NCI-H1436 treated with DMSO at 0.1 percent for 48 hours (cell line): Measurements from ENCODE around the gene CFL1.
"Not testable (repeated sequence)": the region's sequence is repeated elsewhere in the genome, so short reads cannot be mapped to it uniquely, and the experiment has no call there.

ENCODE experiments used
- DNase-seq: peaks from one replicate; lab custom pipeline; 2025; lab: John Stamatoyannopoulos, UW

The CFL1 gene

GRCh38 chr11:65856689-65857499 is 1.1 kb downstream of the CFL1 start:
- no peak for DNase-seq

- no peak for DNase-seq
These were observed 2.0 kb downstream of the CFL1 start for GRCh38 chr11:65855927-65856363.

GRCh38 chr11:65854852-65855837 is 2.8 kb downstream of the CFL1 start:
- no peak for DNase-seq

- DNase-seq = no peak
These were observed 3.8 kb downstream of the CFL1 start for GRCh38 chr11:65854161-65854592.

GRCh38 chr11:65853246-65853979 is 4.6 kb downstream of the CFL1 start:
- no peak for DNase-seq

- DNase-seq = no peak
These were observed 5.3 kb downstream of the CFL1 start for GRCh38 chr11:65852508-65853245.

- DNase-seq = no peak
These were observed 6.0 kb downstream of the CFL1 start for GRCh38 chr11:65851811-65852507.

- no peak for DNase-seq
These were observed 6.8 kb downstream of the CFL1 start for GRCh38 chr11:65851083-65851579.

GRCh38 chr11:65850217-65851082 is 7.5 kb downstream of the CFL1 start:
- DNase-seq = no peak

- DNase-seq = no peak
These were observed 8.2 kb downstream of the CFL1 start for GRCh38 chr11:65849771-65850216.

- no peak for DNase-seq
These were observed 8.6 kb downstream of the CFL1 start for GRCh38 chr11:65849366-65849765.

GRCh38 chr11:65848693-65849092 is 9.3 kb downstream of the CFL1 start:
- not testable (repeated sequence) for DNase-seq

- no peak for DNase-seq
These were observed 10.2 kb downstream of the CFL1 start for GRCh38 chr11:65847746-65848145.

GRCh38 chr11:65844231-65844872 is 13.6 kb downstream of the CFL1 start:
- no peak for DNase-seq

GRCh38 chr11:65843811-65844210 is 14.2 kb downstream of the CFL1 start:
- no peak for DNase-seq

GRCh38 chr11:65842144-65842543 is 15.8 kb downstream of the CFL1 start:
- DNase-seq = no peak

GRCh38 chr11:65834202-65834601 is 23.8 kb downstream of the CFL1 start:
- DNase-seq = no peak

- peak; percentile 60 for DNase-seq
These were observed 24.5 kb downstream of the CFL1 start, which contains the start of gene SNX32 for GRCh38 chr11:65833297-65834030. Gene SNX32, plus strand, starts transcription at chr11:65833963. Its CDS starts 103 bp downstream, at chr11:65834066.
